Stimulated activated CD8-positive, alpha-beta memory T cell treated with anti-CD3 and anti-CD28 coated beads, Interleukin-2, amount 100 ng/mL, for 1 hour (primary cell): Measurements from ENCODE around the gene EPAS1.

ENCODE experiments used
- DNase-seq, 2 donors: peaks; one replicate each; pipeline ENCODE4 v3.0.0-alpha.2; 2020; ENCODE audit warnings: low read depth in 2 of 2

EPAS1 gene

DNA sequence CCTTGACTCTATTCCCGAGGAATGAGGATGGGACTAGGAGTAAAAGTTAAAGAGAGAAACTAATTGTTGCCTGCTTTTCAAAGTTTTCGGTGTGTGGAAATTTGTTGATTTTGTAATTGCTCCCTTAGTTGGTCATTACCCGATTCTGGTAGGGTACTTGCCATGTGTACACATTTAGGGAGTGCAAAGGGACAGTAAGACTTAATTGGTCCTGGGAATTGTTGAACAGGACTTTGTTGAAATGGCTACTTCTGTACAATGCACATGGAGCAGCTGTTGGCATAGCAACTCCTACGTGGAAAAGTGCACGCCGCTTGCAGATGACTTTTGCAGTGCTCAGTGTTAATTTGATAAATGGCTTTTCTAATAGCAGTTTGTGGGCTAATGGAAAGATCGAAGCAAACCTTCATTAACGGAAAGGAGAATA is 22.9 kb downstream of the EPAS1 start:
- no peak for DNase-seq

DNA sequence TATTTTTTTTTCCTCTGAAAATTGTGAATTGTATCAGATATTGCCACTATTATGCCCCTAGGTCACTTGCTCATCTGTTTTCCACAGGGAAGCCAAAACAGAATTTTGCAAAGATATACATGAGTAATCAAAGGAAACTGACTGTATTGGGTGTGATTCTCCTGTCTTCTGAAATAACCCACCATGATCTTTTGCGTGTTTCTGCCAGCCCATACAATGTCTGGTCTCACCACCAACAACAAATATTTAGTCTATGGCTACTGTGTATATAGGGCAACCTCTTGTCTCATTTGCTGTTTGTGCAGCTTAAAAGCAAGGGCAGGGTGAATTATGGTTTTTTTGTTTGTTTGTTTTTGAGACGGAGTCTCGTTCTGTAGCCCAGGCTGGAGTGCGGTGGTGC is 26.5 kb downstream of the EPAS1 start:
- DNase-seq, result no peak

DNA sequence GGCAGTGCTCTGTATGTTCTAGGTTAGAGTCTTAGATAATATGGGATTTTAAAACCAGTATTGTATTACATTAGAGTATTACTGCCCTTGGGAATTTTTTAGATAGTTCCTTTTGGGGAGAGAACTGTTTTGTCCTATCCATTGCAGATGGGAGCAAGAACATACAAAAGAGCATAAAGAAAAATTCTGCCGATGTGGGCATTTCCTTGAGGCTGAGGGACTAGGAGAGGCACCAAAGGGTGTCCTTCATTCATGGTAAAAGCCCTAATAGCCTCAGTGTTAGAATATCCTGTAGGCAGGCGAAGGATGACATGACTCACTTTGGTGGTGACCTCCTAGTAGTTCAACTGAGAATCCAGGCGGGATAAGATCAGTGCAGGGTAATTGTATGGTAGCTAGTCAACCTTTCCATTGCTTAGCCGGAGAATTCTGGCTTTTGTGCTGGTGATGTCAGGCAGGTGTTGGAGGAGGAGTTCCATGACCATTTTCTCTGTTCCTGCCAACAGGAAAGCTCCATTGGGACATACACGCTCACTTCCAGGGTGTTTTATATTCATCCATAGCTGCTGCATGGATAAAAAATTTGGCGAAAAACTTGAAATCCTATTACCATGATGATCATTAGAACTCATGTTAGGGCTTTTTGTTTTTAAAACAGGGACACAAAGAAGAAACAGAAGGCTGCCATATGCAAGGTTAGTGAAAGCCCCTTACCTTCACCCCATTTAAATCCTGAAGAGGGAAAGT is 28.1 kb downstream of the EPAS1 start:
- no peak for DNase-seq

DNA sequence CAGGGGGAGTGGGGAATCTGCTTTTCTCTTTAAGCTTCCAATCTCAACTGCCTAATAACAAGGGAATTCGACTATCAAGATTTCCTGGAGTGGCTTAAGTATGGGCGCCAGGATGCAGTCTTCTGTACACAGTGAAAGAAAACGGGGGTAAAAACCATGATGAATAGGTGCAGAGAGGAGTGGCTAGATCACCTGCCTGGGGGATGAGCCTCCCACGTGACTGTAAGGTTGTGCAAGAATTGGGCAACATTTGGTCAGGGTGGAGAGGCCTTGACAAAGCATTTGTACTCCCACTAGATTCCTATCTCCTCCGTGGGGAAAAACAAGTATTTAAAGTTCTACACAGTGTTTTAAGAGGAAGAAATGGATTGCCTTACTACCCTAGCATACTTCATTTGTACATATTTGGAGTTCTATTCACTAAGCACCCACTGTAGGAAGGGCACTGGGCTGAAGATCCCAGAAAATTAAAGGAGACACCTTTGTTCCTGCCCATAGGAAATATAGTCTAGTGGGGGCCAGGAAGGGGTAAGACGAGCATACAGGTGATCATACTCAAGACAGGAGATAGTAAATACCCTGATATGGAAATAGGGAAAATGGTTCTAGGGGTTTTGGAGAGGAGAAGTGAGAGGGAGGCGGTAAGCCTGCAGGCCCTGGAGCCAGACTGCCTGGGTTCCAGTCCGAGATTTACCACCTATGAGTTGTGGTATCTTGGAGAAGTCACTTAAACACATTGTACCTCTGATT is 29.2 kb downstream of the EPAS1 start:
- DNase-seq, result no peak

DNA sequence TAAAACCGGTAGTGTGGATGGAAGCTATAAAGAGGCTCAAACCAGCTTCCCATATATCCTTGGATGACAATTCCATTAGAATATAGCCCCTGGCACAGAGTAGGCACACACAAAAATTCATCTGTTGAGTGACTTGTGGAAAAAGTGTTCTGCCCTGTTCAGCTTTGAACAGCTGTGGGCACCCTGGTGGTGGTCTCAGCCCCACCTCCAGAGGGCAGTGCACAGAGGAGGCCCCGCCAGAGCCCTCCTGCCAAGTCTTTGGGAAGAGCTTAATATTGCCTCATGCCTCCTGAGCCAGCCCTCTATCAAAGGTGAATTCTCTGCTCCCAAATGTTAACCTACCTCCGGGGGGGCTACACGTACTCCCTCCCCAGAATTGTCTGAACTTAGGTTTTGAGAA is 30.4 kb downstream of the EPAS1 start:
- no peak for DNase-seq

DNA sequence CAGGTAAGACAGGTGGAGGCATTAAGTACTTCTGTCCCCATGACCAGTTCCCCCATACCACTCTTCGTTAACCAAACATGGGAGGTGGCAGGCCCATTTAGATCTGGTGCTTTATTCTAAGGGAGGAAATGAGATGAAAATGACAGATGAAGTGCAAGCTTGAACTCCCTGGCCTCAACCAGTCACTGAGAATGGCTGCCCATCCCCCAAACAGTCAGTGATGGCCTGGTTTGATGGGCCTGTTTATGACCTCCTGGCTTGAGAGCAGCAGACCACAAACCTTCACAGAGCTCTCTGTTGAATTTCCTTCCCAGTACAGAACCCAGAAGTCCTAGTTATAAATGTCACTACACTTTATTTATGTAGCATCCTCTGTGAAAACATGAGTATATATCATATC is 31.1 kb downstream of the EPAS1 start:
- DNase-seq, result no peak

DNA sequence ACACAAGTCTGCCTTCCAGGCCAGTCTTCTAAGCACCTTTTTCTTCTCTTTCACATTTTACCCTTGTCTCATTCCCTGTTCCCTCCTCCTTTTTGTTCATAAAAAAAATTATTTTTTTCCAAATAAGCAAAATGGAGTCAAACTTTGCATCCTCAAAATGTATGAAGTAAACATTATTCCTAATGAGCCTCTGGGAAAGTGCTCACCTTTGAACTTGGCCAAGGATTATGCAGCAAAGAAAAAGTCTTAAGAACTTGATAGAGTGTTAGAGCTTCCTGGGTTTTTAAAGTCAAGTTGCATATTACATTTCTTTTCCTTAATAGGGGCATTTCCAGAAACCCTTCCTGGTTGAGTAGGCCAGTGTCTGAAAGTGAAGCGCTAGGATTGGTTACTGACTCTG is 31.6 kb downstream of the EPAS1 start:
- no peak for DNase-seq

DNA sequence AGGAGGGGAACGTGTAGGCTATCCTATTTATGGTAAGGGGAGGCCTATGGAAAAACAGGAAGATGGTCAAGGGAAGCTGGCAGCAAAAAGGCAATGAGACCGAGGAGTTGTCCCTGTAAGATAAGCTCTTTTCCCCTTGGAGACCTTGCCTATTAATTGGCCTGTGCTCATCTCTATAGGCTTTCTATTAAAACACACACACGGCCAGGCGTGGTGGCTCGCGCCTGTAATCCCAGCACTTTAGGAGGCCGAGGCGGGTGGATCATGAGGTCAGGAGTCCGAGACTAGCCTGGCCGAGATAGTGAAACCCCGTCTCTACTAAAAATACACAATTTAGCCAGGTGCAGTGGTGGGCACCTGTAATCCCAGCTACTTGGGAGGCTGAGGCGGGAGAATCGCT is 32.1 kb downstream of the EPAS1 start:
- no peak for DNase-seq

DNA sequence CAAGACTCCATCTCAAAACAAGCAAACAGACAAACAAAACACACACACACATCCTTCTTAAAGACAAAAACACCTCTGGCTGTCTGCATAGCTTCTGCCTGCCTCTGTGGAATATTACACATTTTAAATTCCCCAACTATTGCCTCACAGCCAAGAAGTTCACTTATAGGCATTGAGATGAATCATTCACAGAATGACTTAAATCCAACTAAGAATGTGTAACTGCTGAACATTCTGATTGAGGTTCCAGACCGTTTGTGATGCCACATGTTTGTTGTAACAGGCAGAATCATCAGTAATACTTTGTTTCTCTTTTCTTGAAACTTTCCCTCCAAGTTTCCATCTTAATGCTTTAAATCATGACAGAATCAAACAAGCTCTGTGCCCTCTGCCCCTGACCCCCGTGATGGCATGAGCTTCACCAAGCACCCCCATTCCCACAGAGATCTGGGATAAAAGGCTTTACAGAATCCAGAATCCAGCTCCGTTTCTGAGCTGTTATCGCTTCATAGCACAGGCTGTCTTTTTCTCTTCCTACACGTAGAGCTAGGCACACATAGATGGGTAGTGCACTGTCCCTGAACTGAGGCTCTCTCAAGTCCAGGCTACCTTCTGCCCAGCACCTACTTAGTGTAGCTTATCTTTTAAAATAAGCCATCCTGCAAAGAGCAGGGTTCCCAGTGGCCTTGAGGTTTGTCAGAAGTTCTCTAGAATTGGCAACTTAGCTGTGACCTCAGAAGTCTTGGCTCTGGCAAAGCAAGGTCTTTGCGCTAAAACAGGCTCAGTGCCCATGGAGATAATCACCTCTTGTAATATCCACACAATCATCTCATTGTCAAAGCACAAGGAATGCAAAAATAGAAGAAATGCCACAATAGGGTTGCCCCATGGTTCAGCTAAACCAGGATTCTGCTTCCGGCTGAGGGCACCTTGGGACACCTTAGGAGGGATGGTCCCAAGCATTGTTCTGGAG is 32.9 kb downstream of the EPAS1 start:
- no peak for DNase-seq

DNA sequence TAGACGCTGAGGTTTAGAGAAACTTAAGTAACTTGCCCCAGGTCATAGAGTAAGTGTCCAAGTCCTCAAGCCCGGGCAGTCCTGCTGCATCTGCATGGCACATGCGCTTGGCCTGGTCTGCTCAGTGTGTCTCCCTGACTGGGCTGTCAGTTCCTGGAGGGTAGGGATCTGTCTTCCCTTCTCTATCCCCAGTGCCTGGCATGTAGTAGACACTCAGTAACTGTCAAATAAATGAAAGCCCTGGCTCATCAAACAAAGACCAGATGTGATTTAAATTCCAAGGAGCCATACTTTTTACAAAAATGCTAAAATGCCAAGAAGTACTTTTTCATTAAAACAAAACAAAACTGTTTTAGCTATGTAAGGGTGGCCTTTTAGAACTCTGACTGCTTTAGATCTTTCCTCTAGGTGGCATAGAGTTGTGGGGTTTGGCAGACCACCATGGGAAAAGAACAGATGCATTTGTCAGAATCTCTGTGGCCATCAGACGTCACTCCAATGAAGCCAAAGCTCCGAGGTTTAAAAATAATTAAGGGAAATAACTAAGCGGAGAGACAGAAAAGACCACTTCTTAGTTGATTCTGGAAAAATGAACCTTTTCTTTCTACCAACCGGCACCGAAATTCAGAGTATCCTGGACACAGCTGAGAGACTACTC is 34.0 kb downstream of the EPAS1 start:
- DNase-seq, result no peak

DNA sequence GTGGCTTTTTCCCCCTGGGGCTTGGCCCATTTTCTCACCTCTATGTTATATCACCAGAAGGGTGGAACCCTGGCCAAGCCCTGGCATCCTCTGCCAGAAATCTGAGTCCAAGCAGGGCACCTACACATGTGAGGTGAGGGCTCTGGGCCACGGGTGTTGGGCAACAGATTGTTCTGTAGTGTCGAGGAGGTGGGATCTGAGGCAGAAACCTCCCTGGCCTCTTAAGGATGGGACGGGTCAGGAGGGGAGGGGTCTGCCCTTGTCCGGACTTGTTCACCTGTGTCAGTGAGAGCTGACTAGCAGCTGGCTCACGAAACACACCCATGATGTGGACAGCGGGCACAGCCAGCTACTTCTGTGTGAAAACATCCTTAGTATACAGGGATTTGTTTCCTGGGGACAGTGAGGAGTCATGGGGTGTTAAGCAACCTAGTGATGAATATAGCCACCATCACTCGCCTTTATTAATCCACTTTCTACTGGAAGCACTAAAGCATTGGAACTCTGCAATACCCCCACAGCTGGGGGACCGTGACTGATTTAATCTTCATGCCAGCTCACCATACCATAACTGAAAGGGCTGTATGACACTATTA is 35.6 kb downstream of the EPAS1 start:
- no peak for DNase-seq

DNA sequence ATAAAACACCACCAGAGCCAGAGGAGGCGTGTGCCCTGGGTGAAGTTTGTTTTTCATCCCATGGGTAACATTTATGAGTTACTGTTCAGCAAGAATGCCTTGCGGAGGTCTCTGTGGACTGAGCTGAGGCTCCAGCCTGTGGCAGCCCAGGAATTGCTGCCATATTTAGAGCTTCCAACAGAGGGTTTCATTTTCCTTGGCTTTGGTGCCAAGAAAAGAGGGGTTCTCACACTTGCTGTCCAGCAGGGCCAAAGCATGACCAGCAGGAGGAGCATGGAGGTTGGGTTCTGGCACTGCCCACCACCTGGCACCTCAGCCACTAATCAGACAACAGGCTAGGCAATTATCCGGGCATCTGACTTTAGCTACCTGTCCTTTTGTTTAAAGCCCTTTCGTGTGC is 36.7 kb downstream of the EPAS1 start:
- DNase-seq, result no peak

DNA sequence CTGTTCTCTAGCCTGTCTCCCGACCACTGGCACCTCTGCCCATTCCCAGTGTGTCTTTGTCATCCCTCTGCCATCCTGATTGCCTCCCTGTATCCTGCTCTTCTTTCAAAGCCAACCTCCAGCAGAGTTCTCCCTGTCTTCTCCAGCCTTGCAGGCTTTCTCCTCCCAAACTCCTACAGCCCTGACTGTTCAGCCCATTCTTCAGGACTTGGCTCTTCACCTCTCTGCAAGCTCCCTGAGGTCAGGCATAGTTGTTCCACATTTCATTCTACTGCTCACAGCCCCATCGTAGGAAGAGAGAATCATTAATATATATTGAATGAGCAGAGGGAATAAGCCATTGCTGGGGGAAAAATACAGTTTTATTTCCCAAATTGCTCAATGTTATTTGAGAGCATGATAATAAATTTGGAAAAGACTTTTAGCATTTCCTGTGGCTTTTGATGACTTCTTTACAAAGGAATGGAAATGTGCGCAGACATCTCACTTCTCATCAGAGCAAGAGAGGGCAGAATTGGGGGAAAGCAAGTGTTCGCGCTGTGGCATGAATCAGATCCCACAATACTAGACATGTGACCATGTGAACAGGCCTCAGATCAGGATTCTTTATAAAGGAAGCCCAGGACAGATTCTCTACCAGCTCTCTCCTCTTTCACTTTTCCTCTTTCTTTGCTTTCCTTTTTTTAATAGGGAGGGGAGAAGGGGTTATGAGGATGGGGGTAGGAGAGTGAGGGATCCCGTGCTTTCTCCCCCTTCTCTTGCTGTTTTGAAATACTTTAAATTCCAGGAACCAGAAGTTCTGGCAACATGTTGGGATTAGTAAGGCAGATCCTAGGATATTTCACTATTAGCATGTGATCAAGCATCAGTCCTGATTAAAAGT is 37.4 kb downstream of the EPAS1 start:
- no peak for DNase-seq

DNA sequence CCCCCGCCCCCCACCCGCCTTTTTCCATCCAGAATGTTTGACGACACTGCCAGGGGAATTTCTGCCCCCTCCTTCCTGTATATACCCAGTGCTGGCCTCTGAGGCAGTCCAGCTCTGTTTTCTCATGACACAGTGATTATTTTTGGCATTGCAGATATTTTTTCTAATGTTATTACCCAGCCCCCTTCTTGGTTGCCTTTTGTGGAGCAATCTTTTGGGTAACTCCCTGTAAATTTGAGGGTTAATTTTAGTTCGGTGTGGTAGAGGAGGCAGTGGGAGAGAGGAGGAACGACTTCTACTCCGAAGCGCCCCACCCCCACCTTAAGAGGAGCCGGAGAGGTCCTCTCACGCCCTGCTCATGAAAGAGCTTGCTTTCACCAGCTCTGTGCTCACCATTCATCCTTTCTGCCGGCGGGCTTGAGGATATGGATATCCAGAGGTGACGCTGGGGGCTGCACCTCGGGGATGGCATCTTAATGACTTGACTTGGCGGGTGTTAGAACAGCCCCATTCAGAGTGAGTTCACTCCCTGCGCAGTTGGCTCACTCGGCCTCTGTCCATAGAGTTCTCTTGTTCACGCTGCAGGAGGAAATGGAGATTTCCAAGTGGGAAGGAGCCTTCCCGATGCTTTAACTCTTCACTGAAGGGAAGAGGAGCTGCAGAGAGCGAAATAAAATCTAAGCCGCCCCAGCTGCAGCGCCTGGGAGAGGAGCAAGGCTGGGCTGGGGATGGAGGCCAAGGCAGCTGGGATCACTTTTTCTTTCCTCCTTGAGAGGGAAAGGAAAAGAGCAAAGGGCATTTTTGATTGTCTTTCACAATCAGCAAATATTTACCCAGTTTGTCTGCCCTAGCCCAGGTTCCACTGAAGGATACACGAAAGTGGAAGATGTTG is 38.4 kb downstream of the EPAS1 start:
- no peak for DNase-seq

DNA sequence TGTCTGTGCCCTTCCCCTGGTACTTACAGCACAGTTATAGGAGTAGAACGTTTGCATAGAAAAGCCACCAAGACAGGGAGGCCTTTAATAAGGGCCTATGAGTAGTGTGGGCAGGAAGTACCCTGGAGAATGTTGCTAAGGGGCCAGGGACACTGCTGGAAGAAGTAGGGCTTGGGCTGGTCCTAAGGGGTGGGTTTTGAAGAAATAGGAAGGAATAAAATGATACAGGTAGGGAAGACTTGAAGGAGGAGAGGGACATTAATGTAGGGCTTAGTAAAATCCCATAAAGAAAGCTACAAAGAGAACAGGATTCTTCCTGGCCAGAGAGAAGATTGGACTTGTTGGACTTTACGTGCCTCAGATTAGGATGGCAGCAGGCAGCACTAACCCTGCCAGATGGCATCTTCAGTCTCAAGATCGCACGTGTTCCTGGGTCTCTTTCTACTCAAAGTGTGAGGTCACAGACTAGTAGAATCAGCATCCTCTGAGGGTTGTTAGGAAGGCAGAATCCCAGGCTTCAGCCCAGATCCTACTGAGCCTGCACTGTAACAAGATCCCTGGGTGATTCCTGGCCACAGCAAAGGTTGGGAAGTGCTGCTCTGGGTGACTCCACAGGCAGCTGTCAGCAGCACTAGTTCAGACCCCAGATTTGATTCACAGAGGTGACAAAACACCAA is 39.2 kb downstream of the EPAS1 start:
- no peak for DNase-seq

DNA sequence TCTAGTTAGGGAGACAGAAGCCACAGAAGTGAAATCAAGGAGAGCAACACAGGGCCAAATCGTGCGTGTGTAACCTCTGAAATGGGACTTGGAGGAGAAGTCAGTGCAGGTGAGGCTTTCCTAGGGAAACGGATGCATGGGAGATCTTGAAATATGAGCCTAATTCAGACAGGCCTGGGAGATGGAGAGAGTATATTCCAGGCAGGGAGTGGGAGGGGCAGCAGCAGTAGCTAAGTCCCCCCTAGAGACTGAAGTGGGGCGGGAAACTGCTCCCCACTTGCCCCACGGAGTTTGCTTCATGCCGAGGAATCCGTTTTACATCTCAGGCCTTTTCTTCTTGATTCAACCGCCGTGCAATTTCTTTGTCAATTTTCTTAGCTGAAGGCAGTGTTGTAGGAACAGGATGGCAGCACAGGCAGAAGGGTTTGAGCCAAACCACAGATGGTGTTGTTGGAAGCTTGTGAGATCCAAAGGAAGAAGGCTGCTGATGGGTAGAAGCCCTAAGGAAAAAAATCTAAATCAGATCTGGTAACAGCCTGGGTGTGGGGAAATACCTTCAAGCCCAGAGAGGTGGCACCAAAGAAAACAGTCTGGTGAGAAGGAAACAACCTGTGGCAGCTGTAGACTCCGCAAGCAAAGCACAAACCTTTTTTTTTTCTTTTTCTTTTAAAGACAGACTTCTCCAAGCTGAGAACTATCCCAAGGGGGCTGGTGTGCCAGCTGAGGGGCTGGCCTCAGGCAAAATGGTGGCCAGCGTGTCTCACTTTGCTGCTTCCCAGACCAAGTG is 40.2 kb downstream of the EPAS1 start:
- DNase-seq, result no peak

DNA sequence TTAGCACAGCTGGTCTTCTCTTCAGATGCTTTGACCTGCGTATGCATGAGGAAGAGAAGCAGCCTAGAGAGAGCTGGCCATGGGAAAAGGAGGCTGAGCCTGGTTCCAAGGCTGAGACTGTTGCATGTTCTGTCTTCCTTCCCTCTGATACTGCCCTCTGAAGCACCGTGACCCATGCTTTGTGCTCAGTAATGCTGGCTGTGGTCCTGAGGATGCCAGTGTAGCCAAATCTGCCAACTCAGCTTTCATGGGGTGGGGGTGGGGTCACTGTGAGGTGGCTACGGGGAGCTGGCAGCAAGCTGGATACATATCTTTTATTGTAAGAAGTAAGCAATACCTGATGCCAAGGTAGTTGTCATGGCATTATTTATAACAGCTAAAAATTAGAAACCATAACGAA is 41.5 kb downstream of the EPAS1 start:
- DNase-seq, result no peak

DNA sequence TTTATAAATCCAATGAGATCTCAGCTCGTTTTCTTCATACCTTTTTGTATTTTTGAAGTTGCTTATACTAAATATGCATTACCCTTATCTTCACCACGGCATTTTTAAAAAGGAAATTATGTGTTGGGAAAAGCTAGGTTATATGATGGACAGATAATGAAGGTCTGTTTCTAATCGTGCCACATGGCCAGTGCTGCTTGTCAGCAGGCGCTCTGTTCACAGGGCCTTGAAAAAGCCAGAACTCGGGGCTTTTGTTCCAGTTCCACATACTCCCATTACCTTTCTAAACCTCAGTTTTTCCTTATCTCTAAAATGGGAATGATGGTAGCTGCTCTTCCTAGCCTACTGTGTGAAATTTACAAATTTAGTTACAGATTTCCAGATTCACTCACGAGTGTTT is 42.0 kb downstream of the EPAS1 start:
- DNase-seq, result no peak
